ENCODE measurements around the gene FANCF. TPM values are rescaled to one million over a fixed set of nuclear protein-coding genes. Genes with fewer than 3 reads are reported as not detected.

Gene FANCF
- total and polyA plus RNA-seq, 7 donors, result 3.6 to 10.4 (median 4.6) TPM

GRCh38 chr11:22669368-22669767, 43.7 kb upstream of the FANCF start:
- H3K36me3 ChIP-seq, result no peaks in the 10 kb centered on the region
- 90 to 94% methylated on average over 2 of the region's 2 CpGs for WGBS, 2 donors
- H3K9me3 ChIP-seq, result no peaks in the 10 kb centered on the region
- intact Hi-C loops (cut with DNase I), result no loop called here
- H3K4me1 ChIP-seq, result peaks cover 0 to 14% (median 11%) of the 10 kb centered on the region in 4 donors
- no peak for DNase-seq
- H3K4me3 ChIP-seq, result no peak overlapping the region
- TF ChIP-seq POLR2AphosphoS5 (IDR thresholded peaks at IDR 0.05) (no peak), CTCF (IDR thresholded peaks at IDR 0.05) (no peak), POLR2A (IDR thresholded peaks at IDR 0.05) (no peak), EP300 (IDR thresholded peaks at IDR 0.05) (no peak)
- no peak overlapping the region for H3K27ac ChIP-seq
- H3K27me3 ChIP-seq, result peaks cover 0 to 45% (median 5%) of the 10 kb centered on the region in 3 donors

GRCh38 chr11:22668005-22668796, 42.6 kb upstream of the FANCF start:
- TF ChIP-seq EP300 (IDR thresholded peaks at IDR 0.05), result no peak
- no peak for TF ChIP-seq CTCF (IDR thresholded peaks at IDR 0.05)
- TF ChIP-seq POLR2AphosphoS5 (IDR thresholded peaks at IDR 0.05), result no peak
- TF ChIP-seq POLR2A (IDR thresholded peaks at IDR 0.05), result no peak
- Histone ChIP-seq H3K27me3 (peaks cover 0 to 45% (median 5%) of the 10 kb centered on the region in 3 donors), H3K4me3 (no peak overlapping the region), H3K4me1 (peaks cover 0 to 14% (median 11%) of the 10 kb centered on the region in 4 donors), H3K27ac (no peak overlapping the region), H3K36me3 (no peaks in the 10 kb centered on the region), H3K9me3 (no peaks in the 10 kb centered on the region)
- intact Hi-C loops (cut with DNase I), result no loop called here
- 64 to 68% methylated on average over 3 of the region's 3 CpGs for whole genome bisulfite sequencing, 2 donors
- no peak for DNase-seq

- no peak for TF ChIP-seq POLR2AphosphoS5 (IDR thresholded peaks at IDR 0.05)
- no peak for TF ChIP-seq CTCF (IDR thresholded peaks at IDR 0.05)
- TF ChIP-seq POLR2A (IDR thresholded peaks at IDR 0.05), result no peak
- no peak for TF ChIP-seq EP300 (IDR thresholded peaks at IDR 0.05)
- H3K4me3 ChIP-seq, result peak overlapping the region; percentile 8 to 46 (median 38)
- WGBS, 2 donors, result 3 to 6% methylated on average over 40 of the region's 40 CpGs
- no peaks in the 10 kb centered on the region for H3K9me3 ChIP-seq
- no peaks in the 10 kb centered on the region for H3K36me3 ChIP-seq
- peaks cover 0 to 45% (median 5%) of the 10 kb centered on the region in 3 donors for H3K27me3 ChIP-seq
- H3K27ac ChIP-seq, result no peak overlapping the region
- DNase-seq, result no peak
- intact Hi-C loops (cut with DNase I), result no loop called here
- H3K4me1 ChIP-seq, result peaks cover 0 to 14% (median 11%) of the 10 kb centered on the region in 4 donors
These were observed 41.2 kb upstream of the FANCF start for GRCh38 chr11:22666688-22667439.

- Histone ChIP-seq H3K36me3 (no peaks in the 10 kb centered on the region), H3K4me1 (peaks cover 0 to 14% (median 11%) of the 10 kb centered on the region in 4 donors), H3K9me3 (no peaks in the 10 kb centered on the region), H3K27ac (no peak within 1 kb of the TSS), H3K4me3 (peak within 1 kb of the TSS; percentile 8 to 46 (median 38)), H3K27me3 (peaks cover 0 to 45% (median 5%) of the 10 kb centered on the region in 3 donors)
- no peak for DNase-seq
- no peak for TF ChIP-seq CTCF (IDR thresholded peaks at IDR 0.05)
- no peak for TF ChIP-seq POLR2AphosphoS5 (IDR thresholded peaks at IDR 0.05)
- no peak for TF ChIP-seq EP300 (IDR thresholded peaks at IDR 0.05)
- no peak for TF ChIP-seq POLR2A (IDR thresholded peaks at IDR 0.05)
- intact Hi-C loops (cut with DNase I), result no loop called here
- WGBS, 2 donors, result 2 to 7% methylated on average over 8 of the region's 8 CpGs
These were observed 40.7 kb upstream of the FANCF start, which contains the start of gene GAS2 for GRCh38 chr11:22666325-22666687. TSS of gene GAS2 (plus strand) at chr11:22666611. CDS start at chr11:22674870, 8,259 bp downstream.

Measured in sigmoid colon (tissue), 7 donors.